ENCODE results near the gene LGR6. TPM values are rescaled to one million over a fixed set of nuclear protein-coding genes. Genes with fewer than 3 reads are reported as not detected.
A peak's percentile ranks its signal among the peaks of the same experiment; 100 is the strongest.
"Not testable (repeated sequence)": the region's sequence is repeated elsewhere in the genome, so short reads cannot be mapped to it uniquely, and the experiment has no call there.

LGR6 gene
- total RNA-seq, 2 donors from 2014 or later, result 1.3 to 1.6 TPM

DNA sequence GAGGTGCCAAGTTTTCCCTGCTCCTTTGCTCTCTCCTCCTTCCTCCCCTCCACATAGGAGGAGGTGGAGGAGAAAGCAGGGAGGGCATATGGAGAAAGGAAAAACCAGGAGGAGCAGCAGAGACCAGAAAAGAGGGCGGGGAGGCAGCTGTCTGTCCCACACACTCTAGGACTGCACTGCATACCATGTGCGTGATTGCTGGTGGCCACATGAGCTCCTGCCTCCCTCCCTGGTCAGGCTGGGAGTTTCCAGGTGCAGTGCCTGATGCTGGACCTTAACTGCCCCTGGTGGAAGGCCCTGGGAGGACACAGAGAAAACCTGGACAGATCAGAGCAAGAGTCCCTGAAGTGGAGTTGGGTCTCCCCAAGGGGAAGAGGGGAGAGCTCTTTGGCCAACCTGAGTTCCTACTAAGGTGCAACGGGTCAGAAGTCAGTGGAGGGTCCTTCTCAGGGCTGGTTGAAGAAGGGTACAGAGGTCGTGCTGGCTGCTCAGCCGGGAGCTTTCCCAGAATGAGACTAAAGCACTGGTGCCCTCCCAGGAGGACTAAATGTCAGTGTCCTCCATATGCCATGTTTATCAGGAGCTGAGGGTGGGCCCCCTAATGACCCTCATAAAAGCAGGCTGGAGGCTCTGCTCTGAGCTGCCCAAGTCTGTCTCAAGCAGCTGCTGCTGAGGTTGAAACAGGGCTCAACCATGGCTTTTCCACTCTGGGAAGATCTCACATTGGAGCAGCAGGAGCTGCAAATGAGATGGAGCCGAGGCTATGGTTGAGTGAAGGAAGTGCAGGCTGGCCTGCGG is 3.5 kb upstream of the LGR6 start:
- TF ChIP-seq, protein P1, sequence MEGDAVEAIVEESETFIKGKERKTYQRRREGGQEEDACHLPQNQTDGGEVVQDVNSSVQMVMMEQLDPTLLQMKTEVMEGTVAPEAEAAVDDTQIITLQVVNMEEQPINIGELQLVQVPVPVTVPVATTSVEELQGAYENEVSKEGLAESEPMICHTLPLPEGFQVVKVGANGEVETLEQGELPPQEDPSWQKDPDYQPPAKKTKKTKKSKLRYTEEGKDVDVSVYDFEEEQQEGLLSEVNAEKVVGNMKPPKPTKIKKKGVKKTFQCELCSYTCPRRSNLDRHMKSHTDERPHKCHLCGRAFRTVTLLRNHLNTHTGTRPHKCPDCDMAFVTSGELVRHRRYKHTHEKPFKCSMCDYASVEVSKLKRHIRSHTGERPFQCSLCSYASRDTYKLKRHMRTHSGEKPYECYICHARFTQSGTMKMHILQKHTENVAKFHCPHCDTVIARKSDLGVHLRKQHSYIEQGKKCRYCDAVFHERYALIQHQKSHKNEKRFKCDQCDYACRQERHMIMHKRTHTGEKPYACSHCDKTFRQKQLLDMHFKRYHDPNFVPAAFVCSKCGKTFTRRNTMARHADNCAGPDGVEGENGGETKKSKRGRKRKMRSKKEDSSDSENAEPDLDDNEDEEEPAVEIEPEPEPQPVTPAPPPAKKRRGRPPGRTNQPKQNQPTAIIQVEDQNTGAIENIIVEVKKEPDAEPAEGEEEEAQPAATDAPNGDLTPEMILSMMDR (IDR thresholded peaks at IDR 0.05), result no peak
- H3K9ac ChIP-seq (ENCODE audit: low read depth in 2 of 2, low read length in 2 of 2), result no peak overlapping the region
- peaks cover 15% of the 10 kb centered on the region for H3K27me3 ChIP-seq
- no peak overlapping the region for H3K4me3 ChIP-seq
- H3K4me1 ChIP-seq, result no peaks in the 10 kb centered on the region
- H3K36me3 ChIP-seq, result no peaks in the 10 kb centered on the region
- intact Hi-C loops (cut with DNase I), result loop anchor here (2.0 to 5.0 kb wide), 2 partner anchors 125 to 527 kb away; no protein-coding TSS in a partner anchor
- H3K9me3 ChIP-seq, result no peaks in the 10 kb centered on the region
- no peak overlapping the region for H3K27ac ChIP-seq
- DNase-seq, result no peak

- intact Hi-C loops (cut with DNase I); H3K4me1 ChIP-seq; H3K36me3 ChIP-seq; H3K9ac ChIP-seq (ENCODE audit: low read depth in 2 of 2, low read length in 2 of 2); DNase-seq; H3K27ac ChIP-seq; H3K4me3 ChIP-seq; H3K9me3 ChIP-seq: not testable (repeated sequence)
- peaks cover 15% of the 10 kb centered on the region for H3K27me3 ChIP-seq
These were observed 2.2 kb upstream of the LGR6 start for GRCh38 chr1:202191391-202191790.

- Histone ChIP-seq H3K9ac (ENCODE audit: low read depth in 2 of 2, low read length in 2 of 2) (peak overlapping the region in 1 of 2 donors; percentile 34), H3K27ac (no peak overlapping the region), H3K36me3 (no peaks in the 10 kb centered on the region), H3K9me3 (no peaks in the 10 kb centered on the region), H3K4me1 (no peaks in the 10 kb centered on the region), H3K27me3 (peaks cover 15% of the 10 kb centered on the region), H3K4me3 (no peak overlapping the region)
- TF ChIP-seq, protein P1 (IDR thresholded peaks at IDR 0.05), result peak; percentile 85
- DNase-seq, result peak; percentile 56
- intact Hi-C loops (cut with DNase I), result no loop called here
These were observed 607 bp upstream of the LGR6 start for GRCh38 chr1:202192770-202193613.

GRCh38 chr1:202194328-202194648 is 689 bp downstream of the LGR6 start:
- Histone ChIP-seq H3K27me3 (peaks cover 15% of the 10 kb centered on the region), H3K4me3 (no peak overlapping the region), H3K27ac (no peak overlapping the region), H3K36me3 (no peaks in the 10 kb centered on the region), H3K9me3 (no peaks in the 10 kb centered on the region), H3K4me1 (no peaks in the 10 kb centered on the region), H3K9ac (ENCODE audit: low read depth in 2 of 2, low read length in 2 of 2) (no peak overlapping the region)
- intact Hi-C loops (cut with DNase I), result no loop called here
- no peak for DNase-seq
- TF ChIP-seq, protein P1 (IDR thresholded peaks at IDR 0.05), result no peak

DNA sequence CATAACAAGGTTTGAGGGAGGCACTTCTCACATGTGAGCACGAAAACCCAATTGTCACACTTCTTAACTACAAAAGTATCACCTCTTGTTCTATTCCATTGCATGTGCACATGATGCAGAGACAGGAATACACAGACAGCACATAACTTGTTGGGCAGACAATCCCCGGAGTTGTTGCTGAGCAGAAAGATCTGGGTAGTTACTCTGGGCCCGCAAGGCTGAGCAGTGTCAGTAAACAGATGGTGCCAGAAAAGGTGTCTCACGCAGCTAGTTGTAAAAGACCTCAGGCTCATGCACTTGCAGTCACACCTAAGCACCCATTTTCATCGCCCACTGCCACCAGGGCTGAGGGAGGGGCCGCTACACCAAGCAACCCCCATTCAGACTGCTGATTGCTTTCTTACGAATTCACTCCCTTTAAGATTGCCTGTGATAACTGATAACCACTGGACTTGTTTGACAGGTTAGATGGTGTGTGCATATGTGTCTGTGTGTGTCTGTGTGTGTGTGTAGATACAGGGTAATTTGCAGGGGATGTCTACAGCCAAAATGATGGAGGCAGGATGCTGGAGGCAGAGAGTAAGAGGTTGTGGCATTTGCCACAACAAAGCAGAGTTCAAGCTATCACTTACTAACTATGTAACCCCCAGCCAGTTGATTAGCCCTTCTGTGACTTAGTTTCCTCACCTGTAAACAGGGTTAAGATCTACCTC is 4.2 kb downstream of the LGR6 start:
- intact Hi-C loops (cut with DNase I), result no loop called here
- Histone ChIP-seq H3K27me3 (peaks cover 15% of the 10 kb centered on the region), H3K4me1 (no peaks in the 10 kb centered on the region), H3K9ac (ENCODE audit: low read depth in 2 of 2, low read length in 2 of 2) (no peak overlapping the region), H3K27ac (no peak overlapping the region), H3K36me3 (no peaks in the 10 kb centered on the region), H3K9me3 (no peaks in the 10 kb centered on the region), H3K4me3 (no peak overlapping the region)
- TF ChIP-seq, protein P1 (IDR thresholded peaks at IDR 0.05), result no peak
- DNase-seq, result no peak
